ENCODE measurements around the gene SPX. TPM values are rescaled to one million over a fixed set of nuclear protein-coding genes. Genes with fewer than 3 reads are reported as not detected.

Gene SPX
- total RNA-seq, 1 experiment from 2014 or later = 6.9 TPM

DNA sequence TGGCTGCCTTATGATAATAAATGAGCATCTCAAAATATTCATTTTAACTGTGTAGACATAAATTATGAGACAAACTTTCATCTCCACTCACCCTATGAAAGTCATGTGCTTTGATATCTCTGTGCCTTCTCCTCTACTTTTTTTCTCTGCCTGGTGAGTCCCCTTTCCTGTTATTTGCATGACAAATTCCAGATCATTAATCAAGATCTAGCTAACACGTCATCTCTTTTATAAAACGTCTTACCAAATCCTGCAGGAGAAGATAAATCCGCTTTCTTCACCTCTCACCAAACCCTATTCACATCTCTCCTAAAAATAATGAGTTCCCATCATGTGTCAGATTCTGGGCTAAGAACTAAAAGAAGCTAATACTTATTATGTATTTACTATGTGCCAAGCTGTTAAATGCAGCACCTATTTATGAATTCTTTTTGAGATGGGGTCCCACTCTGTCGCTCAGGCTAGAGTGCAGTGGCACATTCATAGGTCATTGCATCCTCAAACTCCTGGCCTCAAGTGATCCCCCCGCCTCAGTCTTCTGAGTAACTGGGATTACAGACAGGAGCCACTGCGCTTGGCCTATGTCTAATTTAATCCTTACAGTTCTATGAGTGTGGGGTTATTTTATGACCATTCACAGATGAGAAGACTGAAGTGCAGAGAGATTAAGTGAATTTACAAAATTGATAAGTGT, 26.7 kb downstream of the SPX start:
- Histone ChIP-seq H3K36me3 (ENCODE audit: control insufficient read depth, insufficient read depth, low read length) (no peaks in the 10 kb centered on the region), H3K9me3 (no peaks in the 10 kb centered on the region), H3K27me3 (replicated peaks; ENCODE audit: control insufficient read depth, insufficient read depth, low read length) (no peaks in the 10 kb centered on the region), H3K4me1 (peaks cover 18% of the 10 kb centered on the region), H3K4me3 (ENCODE audit: low read depth, low read length) (no peak overlapping the region)
- TF ChIP-seq, protein P1, sequence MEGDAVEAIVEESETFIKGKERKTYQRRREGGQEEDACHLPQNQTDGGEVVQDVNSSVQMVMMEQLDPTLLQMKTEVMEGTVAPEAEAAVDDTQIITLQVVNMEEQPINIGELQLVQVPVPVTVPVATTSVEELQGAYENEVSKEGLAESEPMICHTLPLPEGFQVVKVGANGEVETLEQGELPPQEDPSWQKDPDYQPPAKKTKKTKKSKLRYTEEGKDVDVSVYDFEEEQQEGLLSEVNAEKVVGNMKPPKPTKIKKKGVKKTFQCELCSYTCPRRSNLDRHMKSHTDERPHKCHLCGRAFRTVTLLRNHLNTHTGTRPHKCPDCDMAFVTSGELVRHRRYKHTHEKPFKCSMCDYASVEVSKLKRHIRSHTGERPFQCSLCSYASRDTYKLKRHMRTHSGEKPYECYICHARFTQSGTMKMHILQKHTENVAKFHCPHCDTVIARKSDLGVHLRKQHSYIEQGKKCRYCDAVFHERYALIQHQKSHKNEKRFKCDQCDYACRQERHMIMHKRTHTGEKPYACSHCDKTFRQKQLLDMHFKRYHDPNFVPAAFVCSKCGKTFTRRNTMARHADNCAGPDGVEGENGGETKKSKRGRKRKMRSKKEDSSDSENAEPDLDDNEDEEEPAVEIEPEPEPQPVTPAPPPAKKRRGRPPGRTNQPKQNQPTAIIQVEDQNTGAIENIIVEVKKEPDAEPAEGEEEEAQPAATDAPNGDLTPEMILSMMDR (IDR thresholded peaks at IDR 0.05; ENCODE audit: insufficient read depth in 1 of 2, low read depth in 1 of 2, low read length in 1 of 2, severe bottlenecking in 1 of 2, unreplicated experiment in 1 of 2) = no peak
- no peak for DNase-seq
- H3K27ac Mint-ChIP-seq (ENCODE audit: unreplicated experiment) = no peak overlapping the region
- CTCF ChIA-PET = no interaction called here
- no peaks in the 10 kb centered on the region for H3K9me3 Mint-ChIP-seq (ENCODE audit: unreplicated experiment)
- POLR2A ChIA-PET = no interaction called here
- intact Hi-C loops (cut with micrococcal nuclease; ENCODE audit: unreplicated experiment) = no loop called here
- no peaks in the 10 kb centered on the region for H3K27me3 Mint-ChIP-seq (ENCODE audit: insufficient read depth, unreplicated experiment)
- no peaks in the 10 kb centered on the region for H3K36me3 Mint-ChIP-seq (ENCODE audit: insufficient read depth, unreplicated experiment)
- H3K4me1 Mint-ChIP-seq (ENCODE audit: low read depth, unreplicated experiment) = peaks cover 18% of the 10 kb centered on the region
- no peak overlapping the region for H3K4me3 Mint-ChIP-seq (ENCODE audit: unreplicated experiment)
- BruUV-seq (replicated peaks) = no TSS peak

- H3K36me3 ChIP-seq (ENCODE audit: control insufficient read depth, insufficient read depth, low read length) = no peaks in the 10 kb centered on the region
- no peaks in the 10 kb centered on the region for H3K27me3 ChIP-seq (replicated peaks; ENCODE audit: control insufficient read depth, insufficient read depth, low read length)
- ChIA-PET CTCF (interaction anchor here (0.6 kb wide), 1 partner anchor 509 kb away, joined by 4 read pairs; no protein-coding TSS in a partner anchor), POLR2A (no interaction called here)
- no peaks in the 10 kb centered on the region for H3K9me3 ChIP-seq
- no TSS peak for BruUV-seq (replicated peaks)
- H3K4me3 Mint-ChIP-seq (ENCODE audit: unreplicated experiment) = no peak overlapping the region
- H3K27me3 Mint-ChIP-seq (ENCODE audit: insufficient read depth, unreplicated experiment) = no peaks in the 10 kb centered on the region
- TF ChIP-seq, protein P1 (IDR thresholded peaks at IDR 0.05; ENCODE audit: insufficient read depth in 1 of 2, low read depth in 1 of 2, low read length in 1 of 2, severe bottlenecking in 1 of 2, unreplicated experiment in 1 of 2) = no peak
- intact Hi-C loops (cut with micrococcal nuclease; ENCODE audit: unreplicated experiment) = no loop called here
- no peak for DNase-seq
- peaks cover 18% of the 10 kb centered on the region for H3K4me1 Mint-ChIP-seq (ENCODE audit: low read depth, unreplicated experiment)
- H3K4me1 ChIP-seq = peaks cover 18% of the 10 kb centered on the region
- no peaks in the 10 kb centered on the region for H3K9me3 Mint-ChIP-seq (ENCODE audit: unreplicated experiment)
- H3K27ac Mint-ChIP-seq (ENCODE audit: unreplicated experiment) = no peak overlapping the region
- H3K4me3 ChIP-seq (ENCODE audit: low read depth, low read length) = no peak overlapping the region
- H3K36me3 Mint-ChIP-seq (ENCODE audit: insufficient read depth, unreplicated experiment) = no peaks in the 10 kb centered on the region
These were observed 27.2 kb downstream of the SPX start for GRCh38 chr12:21553329-21553675.

DNA sequence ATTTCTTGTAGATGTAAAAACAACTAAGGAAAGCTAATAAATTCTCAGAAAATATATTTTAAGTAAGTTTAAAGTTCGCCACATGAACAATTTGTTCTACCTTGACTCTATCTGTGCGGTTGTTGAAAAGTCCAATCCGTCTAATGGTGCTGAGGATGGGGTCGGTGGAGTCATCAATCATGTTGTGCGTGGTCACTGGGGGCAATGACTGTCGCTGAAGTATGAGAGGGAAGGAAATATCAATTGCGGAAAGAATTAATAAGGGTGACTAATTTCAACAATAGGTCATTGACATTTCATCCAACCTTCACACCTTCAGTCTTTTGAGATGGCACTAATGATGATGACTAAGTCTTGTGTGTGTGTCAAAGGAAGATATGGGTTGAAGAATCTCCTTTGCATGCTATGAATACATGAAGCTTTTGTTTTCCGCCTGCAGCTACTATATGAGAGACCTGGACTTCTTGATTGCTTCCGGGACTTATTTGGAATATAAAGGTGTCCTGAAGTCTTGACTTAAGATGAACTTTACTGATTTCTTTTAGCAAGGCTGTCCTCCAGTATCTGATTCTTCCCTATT, 32.1 kb downstream of the SPX start:
- no TSS peak for BruUV-seq (replicated peaks)
- Mint-ChIP-seq H3K4me1 (ENCODE audit: low read depth, unreplicated experiment) (peaks cover 31% of the 10 kb centered on the region), H3K36me3 (ENCODE audit: insufficient read depth, unreplicated experiment) (no peaks in the 10 kb centered on the region), H3K27me3 (ENCODE audit: insufficient read depth, unreplicated experiment) (no peaks in the 10 kb centered on the region), H3K9me3 (ENCODE audit: unreplicated experiment) (no peaks in the 10 kb centered on the region), H3K4me3 (ENCODE audit: unreplicated experiment) (no peak overlapping the region), H3K27ac (ENCODE audit: unreplicated experiment) (no peak overlapping the region)
- no peaks in the 10 kb centered on the region for H3K9me3 ChIP-seq
- POLR2A ChIA-PET = no interaction called here
- CTCF ChIA-PET = interaction anchor here (0.6 kb wide), 1 partner anchor 840 kb away, joined by 3 read pairs; no protein-coding TSS in a partner anchor
- TF ChIP-seq, protein P1 (IDR thresholded peaks at IDR 0.05; ENCODE audit: insufficient read depth in 1 of 2, low read depth in 1 of 2, low read length in 1 of 2, severe bottlenecking in 1 of 2, unreplicated experiment in 1 of 2) = no peak
- peaks cover 28% of the 10 kb centered on the region for H3K4me1 ChIP-seq
- no peak for DNase-seq
- H3K36me3 ChIP-seq (ENCODE audit: control insufficient read depth, insufficient read depth, low read length) = no peaks in the 10 kb centered on the region
- no peak overlapping the region for H3K4me3 ChIP-seq (ENCODE audit: low read depth, low read length)
- intact Hi-C loops (cut with micrococcal nuclease; ENCODE audit: unreplicated experiment) = no loop called here
- H3K27me3 ChIP-seq (replicated peaks; ENCODE audit: control insufficient read depth, insufficient read depth, low read length) = no peaks in the 10 kb centered on the region

Data from Caco-2 (cell line).